Loucy (cell line): Measurements from ENCODE around the gene AP1B1.
"Not testable (repeated sequence)": the region's sequence is repeated elsewhere in the genome, so short reads cannot be mapped to it uniquely, and the experiment has no call there.

Experiments used
- H2AFZ ChIP-seq: fragments of 200-600 bp; sonication (generic); 2 replicates; pipeline ENCODE4 v1.6.0; 2016; ENCODE audit warnings: antibody characterized with exemption, mild to moderate bottlenecking, low read length, moderate library complexity
- H3F3A ChIP-seq: fragments of 200-600 bp; 2 replicates; pipeline ENCODE4 v1.6.0; 2016; ENCODE audit warnings: antibody characterized with exemption, low read depth, mild to moderate bottlenecking
- H3K27me3 ChIP-seq: fragments of 200-600 bp; sonication (generic); 2 replicates; pipeline ENCODE4 v1.6.1; 2014; ENCODE audit warnings: low read length, mild to moderate bottlenecking; ENCODE audit not compliant: insufficient read depth, poor library complexity, severe bottlenecking
- H3K36me3 ChIP-seq: fragments of 200-600 bp; sonication (generic); 2 replicates; pipeline ENCODE4 v1.6.1; 2016; ENCODE audit warnings: low read length; ENCODE audit not compliant: insufficient read depth
- H3K4me1 ChIP-seq: fragments of 200-600 bp; sonication (generic); 2 replicates; pipeline ENCODE4 v1.5.1; 2014; ENCODE audit warnings: low read length, mild to moderate bottlenecking; ENCODE audit not compliant: insufficient read depth, poor library complexity, severe bottlenecking
- H3K4me2 ChIP-seq: fragments of 200-600 bp; sonication (generic); 2 replicates; pipeline ENCODE4 v1.6.0; 2014; ENCODE audit warnings: antibody characterized with exemption, low read length, low read depth, mild to moderate bottlenecking; ENCODE audit not compliant: poor library complexity, severe bottlenecking
- H3K4me3 ChIP-seq: fragments of 200-600 bp; sonication (generic); 2 replicates; pipeline ENCODE4 v1.5.1; 2014; ENCODE audit warnings: low read length, mild to moderate bottlenecking, mixed read lengths; ENCODE audit not compliant: poor library complexity, severe bottlenecking
- H3K79me2 ChIP-seq: fragments of 200-600 bp; sonication (generic); 2 replicates; pipeline ENCODE4 v1.6.1; 2014; ENCODE audit warnings: low read length; ENCODE audit not compliant: insufficient read depth
- H3K9ac ChIP-seq: fragments of 200-600 bp; sonication (generic); 2 replicates; pipeline ENCODE4 v1.6.0; 2014; ENCODE audit warnings: mild to moderate bottlenecking, low read depth, low read length, moderate library complexity; ENCODE audit not compliant: poor library complexity, severe bottlenecking
- H3K9me2 ChIP-seq: fragments of 200-600 bp; sonication (generic); replicated peaks from 2 replicates; pipeline ENCODE4 v1.6.1; 2016; ENCODE audit warnings: low read depth, low read length, mixed read lengths
- H3K9me3 ChIP-seq: fragments of 200-600 bp; sonication (generic); 2 replicates; pipeline ENCODE4 v1.6.1; 2014; ENCODE audit warnings: mild to moderate bottlenecking, antibody characterized with exemption, low read length, low read depth; ENCODE audit not compliant: insufficient read depth
- H4K20me1 ChIP-seq: fragments of 200-600 bp; sonication (generic); 2 replicates; pipeline ENCODE4 v1.6.0; 2014; ENCODE audit warnings: antibody characterized with exemption, low read length, mild to moderate bottlenecking; ENCODE audit not compliant: insufficient read depth, poor library complexity, severe bottlenecking
- EZH2phosphoT487 ChIP-seq: fragments of 200-600 bp; IDR thresholded peaks from 2 replicates; pipeline ENCODE4 v1.6.1; 2018; ENCODE audit warnings: antibody characterized with exemption, mild to moderate bottlenecking, moderate library complexity, borderline replicate concordance
- TF ChIP-seq, protein P1 (sequence below): fragments of 200-600 bp; sonication (generic); conservative IDR thresholded peaks from 2 replicates; pipeline ENCODE4 v1.5.1; 2014; ENCODE audit warnings: mild to moderate bottlenecking, antibody characterized with exemption, low read length

Gene AP1B1

GRCh38 chr22:29426476-29426875 lies 38.1 kb upstream of the AP1B1 start:
- no peaks in the 10 kb centered on the region for H3F3A ChIP-seq
- H3K9ac ChIP-seq, result no peak overlapping the region
- H4K20me1 ChIP-seq, result no peaks in the 10 kb centered on the region
- no peaks in the 10 kb centered on the region for H3K27me3 ChIP-seq
- no peaks in the 10 kb centered on the region for H3K79me2 ChIP-seq
- H3K4me1 ChIP-seq, result peaks cover 9% of the 10 kb centered on the region
- H3K9me3 ChIP-seq, result no peaks in the 10 kb centered on the region
- no peaks in the 10 kb centered on the region for H3K9me2 ChIP-seq
- no peak overlapping the region for H3K4me3 ChIP-seq
- no peaks in the 10 kb centered on the region for H3K36me3 ChIP-seq
- H3K4me2 ChIP-seq, result no peak overlapping the region
- TF ChIP-seq EZH2phosphoT487, result no peak
- TF ChIP-seq, protein P1, sequence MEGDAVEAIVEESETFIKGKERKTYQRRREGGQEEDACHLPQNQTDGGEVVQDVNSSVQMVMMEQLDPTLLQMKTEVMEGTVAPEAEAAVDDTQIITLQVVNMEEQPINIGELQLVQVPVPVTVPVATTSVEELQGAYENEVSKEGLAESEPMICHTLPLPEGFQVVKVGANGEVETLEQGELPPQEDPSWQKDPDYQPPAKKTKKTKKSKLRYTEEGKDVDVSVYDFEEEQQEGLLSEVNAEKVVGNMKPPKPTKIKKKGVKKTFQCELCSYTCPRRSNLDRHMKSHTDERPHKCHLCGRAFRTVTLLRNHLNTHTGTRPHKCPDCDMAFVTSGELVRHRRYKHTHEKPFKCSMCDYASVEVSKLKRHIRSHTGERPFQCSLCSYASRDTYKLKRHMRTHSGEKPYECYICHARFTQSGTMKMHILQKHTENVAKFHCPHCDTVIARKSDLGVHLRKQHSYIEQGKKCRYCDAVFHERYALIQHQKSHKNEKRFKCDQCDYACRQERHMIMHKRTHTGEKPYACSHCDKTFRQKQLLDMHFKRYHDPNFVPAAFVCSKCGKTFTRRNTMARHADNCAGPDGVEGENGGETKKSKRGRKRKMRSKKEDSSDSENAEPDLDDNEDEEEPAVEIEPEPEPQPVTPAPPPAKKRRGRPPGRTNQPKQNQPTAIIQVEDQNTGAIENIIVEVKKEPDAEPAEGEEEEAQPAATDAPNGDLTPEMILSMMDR, result no peak
- H2AFZ ChIP-seq, result no peak overlapping the region

GRCh38 chr22:29418704-29419103 lies 30.3 kb upstream of the AP1B1 start:
- not testable (repeated sequence) for H3K9me3 ChIP-seq, H2AFZ ChIP-seq, H3K9me2 ChIP-seq, H3F3A ChIP-seq, H3K27me3 ChIP-seq, H3K9ac ChIP-seq, H3K79me2 ChIP-seq, H3K4me2 ChIP-seq, H4K20me1 ChIP-seq, H3K4me3 ChIP-seq, H3K36me3 ChIP-seq
- H3K4me1 ChIP-seq, result peaks cover 24% of the 10 kb centered on the region

DNA sequence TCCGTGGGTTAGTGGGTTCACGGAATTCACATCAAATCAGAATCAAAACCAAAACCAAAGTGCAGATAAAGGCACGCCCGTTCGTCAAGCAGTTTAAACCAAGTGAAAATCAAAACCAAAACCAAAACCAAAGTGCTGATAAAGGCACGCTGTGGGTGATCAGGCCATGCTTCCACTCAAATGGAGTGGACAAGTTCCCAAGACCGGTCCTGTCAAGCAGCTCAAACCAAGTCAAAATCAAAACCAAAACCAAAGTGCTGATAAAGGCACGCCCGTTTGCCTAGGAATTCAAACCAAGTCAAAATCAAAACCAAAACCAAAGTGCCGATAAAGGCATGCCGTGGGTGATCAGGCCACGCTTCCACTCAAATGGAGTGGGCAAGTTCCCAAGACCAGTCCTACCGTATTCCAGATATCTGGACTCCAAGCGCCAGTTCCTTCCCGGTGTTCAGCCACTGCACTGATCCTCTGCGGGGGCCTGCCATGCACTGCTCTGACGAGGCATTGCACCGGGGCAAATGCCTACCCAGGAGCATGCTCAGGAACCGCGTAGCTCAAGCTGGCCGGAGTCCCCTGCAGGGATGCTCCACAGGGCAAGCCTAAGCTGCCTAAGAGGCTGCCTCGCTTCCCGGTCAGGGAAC lies 26.7 kb upstream of the AP1B1 start:
- H3F3A ChIP-seq, H3K9me2 ChIP-seq, H3K79me2 ChIP-seq, H3K27me3 ChIP-seq, H3K9me3 ChIP-seq, H4K20me1 ChIP-seq, H3K36me3 ChIP-seq: not testable (repeated sequence)
- H3K4me2 ChIP-seq, result peak overlapping the region; percentile 71
- peak overlapping the region; percentile 93 for H2AFZ ChIP-seq
- peak overlapping the region; percentile 77 for H3K9ac ChIP-seq
- H3K4me1 ChIP-seq, result peaks cover 18% of the 10 kb centered on the region
- H3K4me3 ChIP-seq, result peak overlapping the region; percentile 89

DNA sequence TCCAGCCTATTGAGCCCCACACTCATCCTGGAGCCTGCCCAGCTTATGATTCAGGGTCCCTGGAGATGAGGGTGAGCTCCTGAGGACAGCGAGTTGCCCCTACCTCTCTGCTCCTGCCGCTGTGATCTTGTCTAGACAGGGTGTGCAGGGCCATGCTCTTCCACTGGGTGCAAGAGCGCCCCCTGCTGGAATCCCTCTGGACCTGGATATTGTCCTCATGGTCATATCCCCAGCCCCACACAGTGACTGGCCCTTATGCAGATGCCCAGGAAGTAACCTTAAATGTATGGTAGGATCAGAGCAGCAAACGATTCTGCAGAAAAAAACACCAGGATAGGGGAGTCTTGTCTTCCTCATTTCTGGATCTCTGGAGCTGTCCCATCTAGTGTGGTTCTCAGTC lies 24.4 kb upstream of the AP1B1 start:
- TF ChIP-seq, protein P1, result peak; percentile 63

GRCh38 chr22:29411569-29412211 lies 23.3 kb upstream of the AP1B1 start:
- H3K9ac ChIP-seq, H3F3A ChIP-seq, H3K79me2 ChIP-seq, H3K4me2 ChIP-seq, H4K20me1 ChIP-seq, H3K4me3 ChIP-seq, H3K27me3 ChIP-seq, H3K9me3 ChIP-seq, H2AFZ ChIP-seq, H3K9me2 ChIP-seq, H3K36me3 ChIP-seq: not testable (repeated sequence)
- H3K4me1 ChIP-seq, result peaks cover 18% of the 10 kb centered on the region

More for the DNA sequence above, 24.4 kb upstream of the AP1B1 start:
- H3F3A ChIP-seq, H3K9ac ChIP-seq, H3K9me2 ChIP-seq, H3K79me2 ChIP-seq, H3K36me3 ChIP-seq, H3K27me3 ChIP-seq, H3K9me3 ChIP-seq, H4K20me1 ChIP-seq, H3K4me3 ChIP-seq: not testable (repeated sequence)
- Histone ChIP-seq H2AFZ (0 out of 2 replicates have a peak overlapping the region, but pooled peaks have one; percentile 59), H3K4me2 (peak overlapping the region; percentile 49), H3K4me1 (peaks cover 18% of the 10 kb centered on the region)
